GM18519 (cell line): Measurements from ENCODE around the gene MIGA2.

Experiments
- ATAC-seq: cut with Tn5 transposase; IDR thresholded peaks from one replicate; pipeline ENCODE4 v1.9.1; 2021; ENCODE audit warnings: mild to moderate bottlenecking, moderate library complexity; ENCODE audit not compliant: unreplicated experiment, low FRiP score

MIGA2 gene

DNA sequence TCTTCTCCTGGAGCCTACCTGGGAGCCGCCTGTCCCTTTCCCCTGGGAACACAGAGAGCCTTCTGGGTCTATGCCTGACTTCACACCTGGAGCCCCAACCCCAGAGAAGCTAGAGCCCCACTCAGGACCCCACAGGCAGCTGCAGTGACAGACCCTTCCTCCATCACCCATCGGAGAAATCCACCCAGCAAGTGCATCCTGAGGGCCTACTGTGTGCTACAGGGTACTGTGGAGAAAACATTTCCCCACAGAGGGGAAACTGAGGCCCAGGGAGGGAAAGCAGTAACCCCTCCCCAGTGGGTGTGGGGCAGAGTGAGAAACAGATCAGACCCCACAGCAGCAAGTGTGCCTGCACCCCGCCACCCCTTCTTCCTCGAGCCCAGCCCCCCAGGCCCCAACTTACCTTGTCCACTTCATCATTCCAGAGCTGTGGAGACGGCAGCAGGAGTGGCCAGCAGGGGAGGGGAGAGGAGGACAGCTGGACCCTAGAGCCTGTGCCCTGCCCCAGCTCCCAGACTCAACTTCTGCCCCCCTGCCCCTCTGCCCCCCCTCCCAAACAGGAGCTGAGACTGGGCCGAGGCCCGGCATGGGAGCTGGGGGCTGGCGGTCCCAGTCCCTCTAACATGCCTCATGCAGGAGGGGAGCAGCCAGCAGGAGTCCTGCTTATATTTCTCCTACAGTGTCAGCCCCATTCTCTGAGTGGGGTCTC is 26.0 kb upstream of the MIGA2 start:
- ATAC-seq = no peak

- no peak for ATAC-seq
These were observed 25.3 kb upstream of the MIGA2 start for GRCh38 chr9:129011170-129011569.

GRCh38 chr9:129011761-129012181 is 24.7 kb upstream of the MIGA2 start:
- ATAC-seq = no peak

- no peak for ATAC-seq
These were observed 24.1 kb upstream of the MIGA2 start for GRCh38 chr9:129012343-129012742.

GRCh38 chr9:129012893-129013448 is 23.5 kb upstream of the MIGA2 start:
- no peak for ATAC-seq

- no peak for ATAC-seq
These were observed 22.8 kb upstream of the MIGA2 start for GRCh38 chr9:129013674-129014073.

DNA sequence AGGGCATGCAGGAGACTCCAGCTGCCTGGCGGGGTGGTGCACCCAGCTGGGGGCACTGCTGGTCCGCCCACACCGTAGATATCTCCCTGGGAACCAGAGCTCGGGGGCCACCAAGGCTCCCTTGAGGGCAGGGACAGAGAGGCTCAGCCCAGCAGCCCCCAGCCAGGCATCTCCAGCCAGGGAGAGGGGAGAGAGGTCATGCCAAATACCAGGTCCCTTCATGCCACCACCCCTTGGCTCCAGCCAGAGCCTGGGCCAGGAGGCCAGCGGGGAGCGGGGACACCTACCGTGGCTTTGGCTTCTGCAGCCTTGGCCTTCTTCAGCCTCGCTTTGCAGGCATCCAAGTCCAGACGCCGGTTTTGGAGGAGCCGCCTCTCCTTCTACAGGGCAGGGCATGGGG is 22.3 kb upstream of the MIGA2 start:
- ATAC-seq = no peak

- ATAC-seq = no peak
These were observed 21.8 kb upstream of the MIGA2 start for GRCh38 chr9:129014608-129015007.

- ATAC-seq = no peak
These were observed 15.3 kb upstream of the MIGA2 start for GRCh38 chr9:129021091-129021490.

DNA sequence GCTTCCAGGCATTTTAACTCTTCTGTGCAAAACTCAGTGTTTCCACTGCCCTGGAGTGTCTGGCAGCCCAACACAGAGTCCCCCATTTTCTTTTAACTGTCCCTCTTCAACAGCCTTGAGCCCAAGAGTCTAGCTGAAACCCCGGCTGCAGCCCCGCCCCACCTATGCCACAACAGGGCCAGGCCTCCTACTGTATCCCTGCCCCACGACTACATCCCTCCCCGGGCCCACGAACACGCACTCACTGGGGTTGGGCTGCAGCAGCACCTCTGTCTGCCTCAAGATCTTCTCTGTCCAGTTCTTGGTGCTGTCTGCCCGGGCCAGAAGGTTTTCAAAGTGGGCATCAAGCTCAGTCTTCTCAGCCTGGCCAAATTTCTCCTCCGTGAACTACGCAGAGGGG is 14.4 kb upstream of the MIGA2 start:
- no peak for ATAC-seq

- no peak for ATAC-seq
These were observed 13.2 kb upstream of the MIGA2 start for GRCh38 chr9:129023036-129023907.

GRCh38 chr9:129023908-129024233 is 12.6 kb upstream of the MIGA2 start:
- no peak for ATAC-seq

GRCh38 chr9:129026442-129027223 is 9.8 kb upstream of the MIGA2 start:
- no peak for ATAC-seq

- ATAC-seq = peak; percentile 5
These were observed 9.2 kb upstream of the MIGA2 start for GRCh38 chr9:129027224-129027684.

DNA sequence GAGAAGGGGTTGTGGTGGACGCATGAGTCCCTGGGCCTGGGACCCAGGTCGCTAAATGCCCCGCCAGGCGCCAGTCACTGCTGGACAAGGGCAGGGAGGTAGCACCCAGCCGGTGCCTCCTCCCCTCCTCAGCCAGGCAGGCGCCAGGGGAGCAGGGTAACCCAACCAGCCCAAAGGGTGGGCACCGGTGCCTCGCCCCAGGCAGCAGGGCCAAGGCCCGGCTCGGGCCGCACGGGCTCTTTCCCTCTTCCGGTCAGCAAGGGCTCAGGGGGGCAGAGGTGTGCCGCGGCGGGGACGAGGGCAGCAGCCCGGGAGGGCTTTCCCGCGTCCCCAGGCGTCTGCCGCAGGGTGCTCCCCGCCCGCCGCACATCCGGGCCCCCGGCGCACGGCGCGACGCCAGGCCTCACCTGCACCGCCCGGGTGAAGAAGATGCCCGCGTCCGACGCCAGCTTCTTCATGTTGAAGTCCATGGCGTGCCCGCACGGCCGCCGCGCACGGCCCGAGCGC is 8.7 kb upstream of the MIGA2 start:
- ATAC-seq = peak; percentile 34

- peak; percentile 42 for ATAC-seq
These were observed 8.0 kb upstream of the MIGA2 start, which contains the start of gene SH3GLB2 for GRCh38 chr9:129028192-129028966. Gene SH3GLB2 (minus strand): TSS chr9:129028331. CDS start chr9:129028154, 177 bp downstream.

DNA sequence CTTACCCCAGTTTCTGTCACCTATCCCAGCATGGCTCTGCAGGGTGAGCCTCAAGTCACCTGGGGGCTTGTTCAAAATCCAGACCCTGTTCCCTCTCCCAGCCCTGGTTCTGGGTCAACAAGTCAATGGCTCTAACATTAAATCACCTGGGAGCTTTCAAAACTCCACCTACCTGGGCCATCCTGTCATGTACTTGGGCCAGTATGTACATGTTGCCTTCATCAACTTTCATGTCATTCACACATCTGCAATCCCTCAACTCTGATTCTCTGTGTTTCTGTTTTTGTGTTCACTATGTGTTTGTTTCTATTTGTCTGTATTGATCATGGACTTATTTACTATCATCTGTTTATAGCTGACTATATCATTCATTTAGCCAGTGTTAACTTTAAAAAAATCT is 6.2 kb upstream of the MIGA2 start:
- ATAC-seq = no peak

DNA sequence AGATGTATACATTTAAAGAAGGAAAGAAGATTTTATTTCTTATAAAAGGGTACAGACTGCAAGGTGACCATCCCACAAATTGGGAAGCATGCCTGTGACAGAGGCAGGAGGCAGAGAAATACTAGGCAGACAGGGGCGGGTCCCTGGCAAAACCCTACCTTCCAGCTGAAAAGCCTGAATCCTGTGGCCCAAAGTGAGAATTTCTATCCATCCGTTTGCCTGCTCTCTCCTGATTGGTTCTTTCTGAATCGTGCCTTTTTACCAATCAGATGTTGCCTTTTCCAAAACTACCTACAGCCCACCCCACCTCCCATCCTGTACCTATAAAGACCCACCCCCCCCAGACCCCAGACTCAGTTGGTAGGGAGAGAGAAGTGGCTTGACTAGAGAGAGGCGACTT is 4.9 kb upstream of the MIGA2 start:
- no peak for ATAC-seq

DNA sequence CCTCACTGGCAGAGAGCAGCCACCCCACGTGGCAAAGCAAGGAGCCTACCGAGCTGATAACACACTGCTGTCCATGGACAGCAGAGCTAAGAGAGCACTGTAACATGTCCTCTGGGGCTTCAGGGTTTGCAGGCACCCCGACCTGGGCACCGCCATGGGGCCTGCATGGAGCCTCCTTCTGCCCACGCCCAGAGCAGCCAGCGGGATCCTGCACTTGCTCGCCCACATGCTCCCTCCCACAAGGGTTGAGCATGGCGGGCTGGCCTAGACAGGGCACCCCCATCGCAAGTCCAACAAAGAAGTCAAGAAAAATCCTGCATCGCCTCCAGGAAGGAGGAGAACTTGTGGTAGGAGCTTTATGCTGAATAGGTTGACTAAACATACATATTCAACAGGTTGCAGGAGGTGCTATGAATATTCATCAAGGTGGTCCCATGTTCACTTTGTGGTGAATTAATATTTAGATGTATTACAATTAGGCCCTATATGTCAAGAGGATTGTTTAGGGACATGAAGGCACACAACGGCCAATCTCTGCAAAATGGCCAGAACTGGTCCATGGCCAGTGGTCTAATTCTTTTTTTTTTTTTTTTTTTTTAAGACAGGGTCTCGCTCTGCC is 3.8 kb upstream of the MIGA2 start:
- no peak for ATAC-seq
